HEK293 (cell line): ENCODE results near the gene ZNF574.
A peak's percentile ranks its signal among the peaks of the same experiment; 100 is the strongest.

ENCODE experiments used
- CTCF ChIA-PET: fragments of 350-600 bp; formaldehyde crosslinking; extraction: SDS; loops from one replicate; lab custom pipeline; 2021; ENCODE audit warnings: antibody characterized with exemption; lab: Yijun Ruan, JAX
- POLR2A ChIA-PET: fragments of 300-600 bp; formaldehyde crosslinking; extraction: SDS; loops from one replicate; lab custom pipeline; 2020; ENCODE audit warnings: antibody characterized with exemption, inconsistent platforms; lab: Yijun Ruan, JAX
- H3K27ac ChIP-seq: fragments of 200-500 bp; sonication (Bioruptor generic); 2 replicates; pipeline ENCODE4 v1.5.1; 2014; ENCODE audit warnings: low read depth, low read length, control low read depth, inconsistent platforms; ENCODE audit errors: extremely low read depth
- H3K36me3 ChIP-seq, 2 experiments: fragments of 200-500 bp in 1 of 2; sonication (Bioruptor generic) in 1 of 2; 1 replicate in 1 of 2; 2 replicates in 1 of 2; pipeline ENCODE4 v1.5.1; 2014 to 2017; ENCODE audit warnings: inconsistent platforms in 2 of 2, low read length in 2 of 2; ENCODE audit not compliant: control insufficient read depth in 2 of 2, insufficient read depth in 1 of 2
- H3K4me1 ChIP-seq: fragments of 200-500 bp; sonication (Bioruptor generic); 2 replicates; pipeline ENCODE4 v1.5.1; 2014; ENCODE audit warnings: mild to moderate bottlenecking, low read length, inconsistent platforms; ENCODE audit not compliant: control insufficient read depth, insufficient read depth
- H3K4me3 ChIP-seq: 2 replicates; pipeline ENCODE4 v1.5.1; 2011; ENCODE audit warnings: low read depth, mild to moderate bottlenecking, control low read depth, low read length, moderate library complexity
- H3K9me3 ChIP-seq: fragments of 200-500 bp; sonication (Bioruptor generic); 2 replicates; pipeline ENCODE4 v1.5.1; 2014; ENCODE audit warnings: low read depth, low read length, inconsistent platforms; ENCODE audit not compliant: control insufficient read depth, insufficient read depth
- EGR2 ChIP-seq: fragments of 450-650 bp; formaldehyde crosslinking; IDR thresholded peaks from 2 replicates; pipeline ENCODE4 v1.5.1; 2016; ENCODE audit warnings: low read depth, missing biosample characterization, missing genetic modification characterization
- MEIS1 ChIP-seq: sonication (generic); formaldehyde crosslinking; IDR thresholded peaks from 2 replicates; pipeline ENCODE4 v1.8.1; 2022; ENCODE audit warnings: missing genetic modification reagents, mild to moderate bottlenecking, borderline replicate concordance
- PRDM1 ChIP-seq: fragments of 450-650 bp; formaldehyde crosslinking; IDR thresholded peaks from 2 replicates; pipeline ENCODE4; 2016; ENCODE audit warnings: missing biosample characterization, missing genetic modification characterization
- ZFHX2 ChIP-seq: fragments of 450-650 bp; formaldehyde crosslinking; conservative IDR thresholded peaks from 2 replicates; pipeline ENCODE4 v1.5.1; 2016; ENCODE audit warnings: missing biosample characterization, missing genetic modification characterization
- ZNF112 ChIP-seq: fragments of 450-650 bp; formaldehyde crosslinking; IDR thresholded peaks from 2 replicates; pipeline ENCODE4 v1.5.0; 2017; ENCODE audit warnings: missing biosample characterization, missing genetic modification characterization
- ZNF114 ChIP-seq: fragments of 450-650 bp; formaldehyde crosslinking; IDR thresholded peaks from 2 replicates; pipeline ENCODE4 v1.5.0; 2017; ENCODE audit warnings: missing biosample characterization, missing genetic modification characterization
- ZNF140 ChIP-seq: fragments of 450-650 bp; formaldehyde crosslinking; IDR thresholded peaks from 2 replicates; pipeline ENCODE4 v1.5.1; 2016; ENCODE audit warnings: missing biosample characterization, missing genetic modification characterization
- ZNF174 ChIP-seq: fragments of 450-650 bp; formaldehyde crosslinking; IDR thresholded peaks from 2 replicates; pipeline ENCODE4 v1.5.0; 2017; ENCODE audit warnings: missing biosample characterization, mild to moderate bottlenecking, missing genetic modification characterization
- ZNF2 ChIP-seq: fragments of 450-650 bp; formaldehyde crosslinking; IDR thresholded peaks from 2 replicates; pipeline ENCODE4 v1.5.1; 2016; ENCODE audit warnings: missing biosample characterization, missing genetic modification characterization
- ZNF335 ChIP-seq: fragments of 450-650 bp; formaldehyde crosslinking; conservative IDR thresholded peaks from 2 replicates; pipeline ENCODE4 v1.5.1; 2016; ENCODE audit warnings: missing biosample characterization, missing genetic modification characterization
- ZNF521 ChIP-seq: fragments of 450-650 bp; formaldehyde crosslinking; IDR thresholded peaks from 2 replicates; pipeline ENCODE4 v1.5.1; 2017; ENCODE audit warnings: missing biosample characterization, mild to moderate bottlenecking, missing genetic modification characterization
- ZNF561 ChIP-seq: fragments of 450-650 bp; IDR thresholded peaks from 2 replicates; pipeline ENCODE4 v1.5.1; 2018; ENCODE audit warnings: missing biosample characterization, missing genetic modification characterization, borderline replicate concordance
- ZNF571 ChIP-seq: fragments of 450-650 bp; formaldehyde crosslinking; IDR thresholded peaks from 2 replicates; pipeline ENCODE4 v1.5.0; 2017; ENCODE audit warnings: missing biosample characterization, missing genetic modification characterization
- ZNF670 ChIP-seq: fragments of 450-650 bp; formaldehyde crosslinking; IDR thresholded peaks from 2 replicates; pipeline ENCODE4 v1.5.1; 2016; ENCODE audit warnings: missing biosample characterization, missing genetic modification characterization, low read depth
- ZNF785 ChIP-seq: fragments of 450-650 bp; formaldehyde crosslinking; IDR thresholded peaks from 2 replicates; pipeline ENCODE4 v1.5.1; 2016; ENCODE audit warnings: missing biosample characterization, missing genetic modification characterization
- ZNF792 ChIP-seq: fragments of 450-650 bp; formaldehyde crosslinking; IDR thresholded peaks from 2 replicates; pipeline ENCODE4 v1.5.1; 2016; ENCODE audit warnings: missing biosample characterization, missing genetic modification characterization
- ZSCAN23 ChIP-seq: fragments of 450-650 bp; formaldehyde crosslinking; IDR thresholded peaks from 2 replicates; pipeline ENCODE4 v1.5.1; 2016; ENCODE audit warnings: missing biosample characterization, missing genetic modification characterization
- TF ChIP-seq, protein P1 (sequence below): fragments of 450-650 bp; formaldehyde crosslinking; IDR thresholded peaks from 2 replicates; pipeline ENCODE4 v1.5.1; 2016; ENCODE audit warnings: missing biosample characterization, missing genetic modification characterization
- TF ChIP-seq, protein P2 (sequence below): fragments of 450-650 bp; formaldehyde crosslinking; IDR thresholded peaks from 2 replicates; pipeline ENCODE4 v1.5.1; 2016; ENCODE audit warnings: missing biosample characterization, missing genetic modification characterization
- TF ChIP-seq, protein P3 (sequence below): sonication (generic); formaldehyde crosslinking; IDR thresholded peaks from 2 replicates; pipeline ENCODE4 v1.8.1; 2022; ENCODE audit warnings: mild to moderate bottlenecking, moderate library complexity, missing genetic modification reagents

Gene ZNF574

DNA sequence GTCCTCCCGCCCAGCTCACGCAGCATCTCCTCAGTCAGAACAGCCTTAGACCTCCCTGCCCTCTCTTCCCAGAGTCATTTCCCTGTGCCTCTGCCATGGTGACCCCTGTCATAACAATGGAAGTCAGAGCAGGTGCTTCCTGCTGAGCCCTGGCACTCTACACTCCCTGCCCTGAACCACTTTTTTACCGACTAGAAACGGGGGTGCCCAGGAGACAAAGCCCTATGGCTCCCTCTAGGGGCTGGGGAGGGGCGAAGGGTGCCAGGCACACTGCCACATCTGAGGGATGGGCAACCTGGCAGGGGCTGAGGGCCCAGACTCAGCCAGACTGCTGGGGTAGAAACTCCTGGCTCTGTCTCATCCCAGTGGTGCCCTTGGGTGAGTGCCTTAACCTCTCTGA is 16.4 kb downstream of the ZNF574 start (continued):
- TF ChIP-seq ZNF114 (tag by site-specific recombination), result no peak
- no peak for TF ChIP-seq ZNF521
- no peak for TF ChIP-seq ZNF335 (tag by site-specific recombination)
- TF ChIP-seq, protein P1, sequence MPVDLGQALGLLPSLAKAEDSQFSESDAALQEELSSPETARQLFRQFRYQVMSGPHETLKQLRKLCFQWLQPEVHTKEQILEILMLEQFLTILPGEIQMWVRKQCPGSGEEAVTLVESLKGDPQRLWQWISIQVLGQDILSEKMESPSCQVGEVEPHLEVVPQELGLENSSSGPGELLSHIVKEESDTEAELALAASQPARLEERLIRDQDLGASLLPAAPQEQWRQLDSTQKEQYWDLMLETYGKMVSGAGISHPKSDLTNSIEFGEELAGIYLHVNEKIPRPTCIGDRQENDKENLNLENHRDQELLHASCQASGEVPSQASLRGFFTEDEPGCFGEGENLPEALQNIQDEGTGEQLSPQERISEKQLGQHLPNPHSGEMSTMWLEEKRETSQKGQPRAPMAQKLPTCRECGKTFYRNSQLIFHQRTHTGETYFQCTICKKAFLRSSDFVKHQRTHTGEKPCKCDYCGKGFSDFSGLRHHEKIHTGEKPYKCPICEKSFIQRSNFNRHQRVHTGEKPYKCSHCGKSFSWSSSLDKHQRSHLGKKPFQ (tag by site-specific recombination), result no peak
- TF ChIP-seq ZNF670, result no peak

DNA sequence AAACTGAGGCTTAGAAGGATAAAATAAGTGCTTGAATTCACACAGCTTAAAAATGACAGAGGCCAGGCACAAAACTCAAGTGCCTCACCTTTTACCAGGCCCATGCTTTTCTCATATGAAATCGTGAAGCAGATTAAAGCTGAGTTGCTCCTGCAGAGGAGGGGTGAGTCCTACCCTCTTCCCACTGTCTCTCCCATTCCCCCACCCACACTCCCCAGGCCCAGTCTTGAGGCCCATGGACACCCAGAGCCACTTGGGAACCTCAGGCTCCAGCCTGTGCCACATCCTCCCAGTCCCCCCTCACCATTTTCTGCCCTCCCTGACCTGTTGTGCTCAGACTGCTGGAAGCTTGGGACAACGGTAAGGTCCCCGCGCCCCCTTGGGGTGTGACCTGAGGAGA is 17.5 kb downstream of the ZNF574 start:
- no peaks in the 10 kb centered on the region for H3K4me1 ChIP-seq
- no peak overlapping the region for H3K27ac ChIP-seq
- no peak overlapping the region for H3K4me3 ChIP-seq
- ChIA-PET CTCF (interaction anchor here (0.6 to 4.7 kb wide), 11 partner anchors 8 to 387 kb away, joined by 3 to 39 read pairs (median 5); no protein-coding TSS in a partner anchor), POLR2A (interaction anchor here (0.6 kb wide), 1 partner anchor 8 kb away, joined by 4 read pairs; no protein-coding TSS in a partner anchor)
- H3K36me3 ChIP-seq, result no peaks in the 10 kb centered on the region; a peak in 1 of 3 replicates
- TF ChIP-seq EGR2 (peak; percentile 60), PRDM1 (tag by site-specific recombination) (no peak), ZFHX2 (tag by site-specific recombination) (peak; percentile 75), ZNF174 (tag by site-specific recombination) (no peak), ZNF571 (tag by site-specific recombination) (no peak)
- TF ChIP-seq, protein P2, sequence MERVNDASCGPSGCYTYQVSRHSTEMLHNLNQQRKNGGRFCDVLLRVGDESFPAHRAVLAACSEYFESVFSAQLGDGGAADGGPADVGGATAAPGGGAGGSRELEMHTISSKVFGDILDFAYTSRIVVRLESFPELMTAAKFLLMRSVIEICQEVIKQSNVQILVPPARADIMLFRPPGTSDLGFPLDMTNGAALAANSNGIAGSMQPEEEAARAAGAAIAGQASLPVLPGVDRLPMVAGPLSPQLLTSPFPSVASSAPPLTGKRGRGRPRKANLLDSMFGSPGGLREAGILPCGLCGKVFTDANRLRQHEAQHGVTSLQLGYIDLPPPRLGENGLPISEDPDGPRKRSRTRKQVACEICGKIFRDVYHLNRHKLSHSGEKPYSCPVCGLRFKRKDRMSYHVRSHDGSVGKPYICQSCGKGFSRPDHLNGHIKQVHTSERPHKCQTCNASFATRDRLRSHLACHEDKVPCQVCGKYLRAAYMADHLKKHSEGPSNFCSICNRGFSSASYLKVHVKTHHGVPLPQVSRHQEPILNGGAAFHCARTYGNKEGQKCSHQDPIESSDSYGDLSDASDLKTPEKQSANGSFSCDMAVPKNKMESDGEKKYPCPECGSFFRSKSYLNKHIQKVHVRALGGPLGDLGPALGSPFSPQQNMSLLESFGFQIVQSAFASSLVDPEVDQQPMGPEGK (tag by site-specific recombination), result 0 out of 2 replicates have a peak, but pooled peaks have one; percentile 24
- H3K9me3 ChIP-seq, result no peaks in the 10 kb centered on the region

DNA sequence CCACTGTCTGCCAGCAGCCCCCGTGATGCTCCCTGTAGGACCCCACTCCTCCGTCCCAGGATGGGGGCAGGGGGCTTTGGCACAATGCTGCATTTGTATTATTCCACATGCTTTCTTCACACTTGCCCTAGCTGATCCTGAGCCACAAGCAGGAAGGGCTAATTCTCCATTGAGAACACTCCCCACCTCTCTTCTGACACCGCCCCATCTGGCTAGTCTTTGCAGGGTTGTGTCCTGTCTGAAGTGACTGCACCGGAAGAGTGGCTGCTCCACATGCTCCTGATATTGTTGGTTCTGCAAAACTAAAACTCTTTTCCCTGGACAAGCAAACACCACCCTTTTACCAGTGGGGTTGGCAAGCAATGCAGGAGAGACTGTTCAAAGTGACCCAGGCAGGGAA is 18.0 kb downstream of the ZNF574 start:
- TF ChIP-seq ZNF112 (tag by site-specific recombination) (no peak), ZNF561 (no peak), ZNF792 (tag by site-specific recombination) (no peak), PRDM1 (tag by site-specific recombination) (no peak), ZNF140 (tag by site-specific recombination) (no peak), ZSCAN23 (tag by site-specific recombination) (no peak), MEIS1 (CRISPR knock-in tag) (no peak), ZNF2 (tag by site-specific recombination) (no peak), ZNF785 (tag by site-specific recombination) (no peak)
- TF ChIP-seq, protein P3, sequence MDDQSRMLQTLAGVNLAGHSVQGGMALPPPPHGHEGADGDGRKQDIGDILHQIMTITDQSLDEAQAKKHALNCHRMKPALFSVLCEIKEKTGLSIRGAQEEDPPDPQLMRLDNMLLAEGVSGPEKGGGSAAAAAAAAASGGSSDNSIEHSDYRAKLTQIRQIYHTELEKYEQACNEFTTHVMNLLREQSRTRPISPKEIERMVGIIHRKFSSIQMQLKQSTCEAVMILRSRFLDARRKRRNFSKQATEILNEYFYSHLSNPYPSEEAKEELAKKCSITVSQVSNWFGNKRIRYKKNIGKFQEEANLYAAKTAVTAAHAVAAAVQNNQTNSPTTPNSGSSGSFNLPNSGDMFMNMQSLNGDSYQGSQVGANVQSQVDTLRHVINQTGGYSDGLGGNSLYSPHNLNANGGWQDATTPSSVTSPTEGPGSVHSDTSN (CRISPR knock-in tag), result no peak
- TF ChIP-seq, all 188 proteins: peak for 0
- POLR2A ChIA-PET, result no interaction called here

More for the DNA sequence above, 18.0 kb downstream of the ZNF574 start:
- CTCF ChIA-PET, result interaction anchor here (0.6 to 4.7 kb wide), 12 partner anchors 8 to 387 kb away, joined by 3 to 39 read pairs (median 4); no protein-coding TSS in a partner anchor
- no peaks in the 10 kb centered on the region; a peak in 1 of 3 replicates for H3K36me3 ChIP-seq
- no peaks in the 10 kb centered on the region for H3K9me3 ChIP-seq
- H3K27ac ChIP-seq, result no peak overlapping the region
- H3K4me3 ChIP-seq, result no peak overlapping the region
- H3K4me1 ChIP-seq, result no peaks in the 10 kb centered on the region
